ENCODE results near the gene CYREN.

GRCh38 chr7:135192914-135193536 is 22.5 kb upstream of the CYREN start:
- TF ChIP-seq CTCF (conservative IDR thresholded peaks at IDR 0.05; ENCODE audit: low read length) (no peak), EZH2phosphoT487 (IDR thresholded peaks at IDR 0.05; ENCODE audit: borderline replicate concordance) (no peak)
